Small intestine (tissue), 7 donors: ENCODE measurements around the gene ADAMTS8. TPM values are rescaled to one million over a fixed set of nuclear protein-coding genes. Genes with fewer than 3 reads are reported as not detected.

Experiments
- DNase-seq, 2 donors: peaks; one replicate each; pipeline versions ENCODE4 v3.0.0 to v3.0.0-alpha.2; 2013
- FAIRE-seq: peaks from 2 replicates; lab custom pipeline; 2012; peaks lifted over from hg19 to GRCh38; lab: Jason Lieb, UNC
- H3K27ac ChIP-seq, 3 donors: one replicate each; pipeline ENCODE4 v1.5.1; 2013; ENCODE audit warnings: low read length in 2 of 3, mild to moderate bottlenecking in 2 of 3, control low read depth in 1 of 3, inconsistent platforms in 1 of 3, low read depth in 1 of 3, moderate library complexity in 1 of 3
- H3K27me3 ChIP-seq, 3 donors: one replicate each; pipeline ENCODE4 v1.6.1; 2013; ENCODE audit warnings: low read length in 3 of 3, inconsistent platforms in 1 of 3; ENCODE audit not compliant: control insufficient read depth in 3 of 3, insufficient read depth in 3 of 3
- H3K36me3 ChIP-seq, 3 donors: one replicate each; pipeline ENCODE4 v1.6.1; 2013; ENCODE audit warnings: low read length in 3 of 3, inconsistent platforms in 1 of 3, low read depth in 1 of 3, mild to moderate bottlenecking in 1 of 3, moderate library complexity in 1 of 3; ENCODE audit not compliant: control insufficient read depth in 3 of 3, insufficient read depth in 2 of 3
- H3K4me1 ChIP-seq, 3 donors: one replicate each; pipeline ENCODE4 v1.6.1; 2013; ENCODE audit warnings: low read length in 2 of 3, inconsistent platforms in 1 of 3, low read depth in 1 of 3, mild to moderate bottlenecking in 1 of 3, moderate library complexity in 1 of 3; ENCODE audit not compliant: control insufficient read depth in 3 of 3, insufficient read depth in 2 of 3
- H3K4me3 ChIP-seq, 3 donors: one replicate each; pipeline ENCODE4 v1.5.1; 2013; ENCODE audit warnings: low read length in 3 of 3, control low read depth in 1 of 3, inconsistent platforms in 1 of 3, low read depth in 1 of 3, mild to moderate bottlenecking in 1 of 3, moderate library complexity in 1 of 3
- H3K9me3 ChIP-seq, 2 donors: one replicate each; pipeline ENCODE4 v1.6.1; 2013; ENCODE audit warnings: low read depth in 1 of 2, low read length in 1 of 2; ENCODE audit not compliant: control insufficient read depth in 2 of 2, insufficient read depth in 1 of 2
- WGBS, 3 donors: extraction: QIAGEN DNeasy Blood & Tissue Kit; methylation state at CpG; one replicate each; pipeline ENCODE4 v1.1.7; 2013; 5-methylcytosine and 5-hydroxymethylcytosine counted together
- polyA plus RNA-seq, 4 donors: library from polyadenylated mRNA; stranded (reverse) in 3 of 4; unstranded in 1 of 4; fragments of 200-250 nt in 3 of 4; fragments of 120-200 nt in 1 of 4; gene quantifications; one replicate each; pipeline versions ENCODE4 v1.2.1 to v1.2.3, GENCODE V29; 2013
- donor health status: healthy with polysubstance abuse.
- donor health status: control.
- donor health status: control.
- donor health status: Bipolar disorder and iron deficiency.
- donor health status: healthy.

The ADAMTS8 gene
- polyA plus RNA-seq, 4 donors, result 0.95 to 1.9 TPM; not detected in 2

GRCh38 chr11:130429120-130429681, 792 bp upstream of the ADAMTS8 start:
- no peak for FAIRE-seq
- Histone ChIP-seq H3K4me3 (no peak overlapping the region), H3K9me3 (no peaks in the 10 kb centered on the region), H3K27ac (no peak overlapping the region), H3K27me3 (peaks cover 15 to 57% (median 18%) of the 10 kb centered on the region in 3 donors), H3K4me1 (peaks cover 0 to 4% (median 0%) of the 10 kb centered on the region in 3 donors), H3K36me3 (no peaks in the 10 kb centered on the region)
- 43 to 57% (median 47%) methylated on average over 2 of the region's 2 CpGs for WGBS, 3 donors
- no peak for DNase-seq

DNA sequence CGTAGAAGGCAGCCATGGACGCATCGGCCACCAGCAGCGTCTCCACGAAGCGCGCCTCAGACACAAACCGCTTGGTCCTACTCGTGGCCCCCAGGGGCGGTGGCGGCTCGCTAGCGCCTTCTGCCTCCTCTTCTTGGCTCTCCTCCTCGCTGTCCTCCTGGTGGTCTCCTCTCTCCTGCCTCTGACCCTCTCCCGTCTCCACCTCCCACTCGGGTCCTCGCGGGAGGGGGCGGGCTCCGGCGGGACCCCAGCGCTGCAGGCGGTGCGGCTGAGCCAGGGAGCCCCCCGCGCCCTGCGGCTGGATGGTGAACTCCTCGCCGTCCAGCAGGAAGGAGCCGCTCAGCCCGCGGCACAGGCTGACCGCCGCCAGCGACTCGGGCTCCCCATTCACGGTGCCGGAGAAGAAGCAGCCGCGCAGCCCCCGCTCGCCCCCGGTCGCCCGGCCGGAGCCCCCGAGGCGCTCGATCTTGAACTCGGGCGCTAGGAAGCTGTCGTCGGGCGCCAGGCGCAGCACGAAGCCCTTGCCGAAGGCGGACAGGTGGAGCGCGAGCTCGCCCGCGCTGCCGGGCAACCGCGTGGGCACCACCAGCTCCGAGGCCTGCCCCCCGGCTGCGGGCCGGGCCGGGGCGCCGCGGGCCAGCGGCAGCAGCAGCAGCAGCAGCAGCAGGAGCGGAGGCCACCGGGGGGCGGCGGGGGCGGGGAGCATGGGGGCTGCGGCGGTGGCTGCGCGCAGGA, 661 bp downstream of the ADAMTS8 start:
- Histone ChIP-seq H3K4me1 (peaks cover 0 to 4% (median 0%) of the 10 kb centered on the region in 3 donors), H3K27ac (no peak overlapping the region), H3K4me3 (peak overlapping the region in 2 of 3 donors; percentile 19 to 40), H3K27me3 (peaks cover 15 to 67% (median 18%) of the 10 kb centered on the region in 3 donors), H3K36me3 (no peaks in the 10 kb centered on the region), H3K9me3 (no peaks in the 10 kb centered on the region)
- FAIRE-seq (no peak), DNase-seq (peak in 1 of 2 donors; percentile 45)
- 1 to 3% (median 1%) methylated on average over 72 to 84 of the region's 84 CpGs for WGBS, 3 donors

DNA sequence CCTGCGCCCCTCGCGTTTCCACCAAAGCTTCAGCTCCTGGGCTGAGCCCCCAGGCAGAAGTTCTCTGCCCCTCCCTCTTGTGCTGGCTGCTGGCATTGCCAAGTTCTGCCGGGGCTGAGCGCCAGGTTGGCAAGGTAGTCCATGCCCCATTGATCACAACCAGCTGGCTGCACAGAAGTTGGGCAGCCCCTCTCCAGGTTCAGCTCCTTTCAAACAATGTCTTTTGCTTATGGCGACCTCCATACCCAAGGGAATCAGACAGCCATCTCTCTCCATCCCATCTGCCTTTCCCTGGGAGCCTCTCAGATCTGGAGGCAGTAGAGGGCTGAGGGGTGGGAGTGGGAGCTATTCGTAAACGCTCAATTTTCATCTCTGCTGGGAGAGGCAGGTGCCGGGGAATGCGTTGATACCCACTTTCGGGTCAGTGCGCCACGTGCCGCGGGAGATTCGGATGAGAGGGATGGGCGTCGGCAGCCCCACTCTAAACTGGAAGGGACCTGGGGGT, 1.5 kb downstream of the ADAMTS8 start:
- no peak for DNase-seq
- Histone ChIP-seq H3K4me1 (peaks cover 0 to 4% (median 0%) of the 10 kb centered on the region in 3 donors), H3K27me3 (peaks cover 15 to 67% (median 18%) of the 10 kb centered on the region in 3 donors), H3K36me3 (no peaks in the 10 kb centered on the region), H3K9me3 (no peaks in the 10 kb centered on the region), H3K4me3 (peak overlapping the region in 1 of 3 donors; percentile 19), H3K27ac (no peak overlapping the region)
- no peak for FAIRE-seq
- 22 to 40% (median 25%) methylated on average over 18 of the region's 18 CpGs for WGBS, 3 donors

DNA sequence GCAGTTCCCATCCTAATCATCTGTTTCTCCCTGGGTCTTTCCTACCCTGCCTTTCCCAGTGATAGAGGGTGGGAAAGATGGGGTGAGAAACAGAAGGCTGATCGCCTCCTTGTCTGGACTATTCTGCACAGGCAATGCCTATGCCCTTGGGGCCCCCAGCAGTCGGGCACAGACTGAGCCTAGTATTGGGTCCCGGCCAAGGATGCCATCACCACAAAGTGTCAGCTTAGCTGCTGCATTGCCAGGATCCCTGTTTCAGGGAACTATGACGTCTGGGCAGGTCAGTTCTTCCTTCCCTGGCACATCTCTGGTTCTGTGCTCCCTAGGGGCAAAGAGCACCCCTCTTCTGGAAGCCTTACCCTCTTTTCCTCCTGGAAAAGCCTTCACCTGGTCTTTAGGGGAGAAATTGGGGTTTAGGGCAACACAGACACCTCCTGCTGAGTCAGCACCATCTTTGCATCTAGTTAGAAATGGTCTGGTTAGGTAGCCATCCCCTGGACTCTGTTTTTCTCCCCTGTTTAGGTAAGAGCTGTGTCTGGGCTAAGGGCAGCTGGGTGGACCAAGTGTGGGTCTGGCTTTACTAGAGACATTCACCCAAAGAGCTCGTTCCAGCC, 2.1 kb downstream of the ADAMTS8 start:
- H3K27ac ChIP-seq, result no peak overlapping the region
- H3K36me3 ChIP-seq, result no peaks in the 10 kb centered on the region
- no peak for FAIRE-seq
- no peak for DNase-seq
- H3K9me3 ChIP-seq, result no peaks in the 10 kb centered on the region
- H3K4me1 ChIP-seq, result peaks cover 0 to 4% (median 0%) of the 10 kb centered on the region in 3 donors
- 44 to 64% (median 49%) methylated on average over 5 of the region's 5 CpGs for WGBS, 3 donors
- H3K27me3 ChIP-seq, result peaks cover 15 to 67% (median 18%) of the 10 kb centered on the region in 3 donors
- peak overlapping the region in 1 of 3 donors; percentile 19 for H3K4me3 ChIP-seq

DNA sequence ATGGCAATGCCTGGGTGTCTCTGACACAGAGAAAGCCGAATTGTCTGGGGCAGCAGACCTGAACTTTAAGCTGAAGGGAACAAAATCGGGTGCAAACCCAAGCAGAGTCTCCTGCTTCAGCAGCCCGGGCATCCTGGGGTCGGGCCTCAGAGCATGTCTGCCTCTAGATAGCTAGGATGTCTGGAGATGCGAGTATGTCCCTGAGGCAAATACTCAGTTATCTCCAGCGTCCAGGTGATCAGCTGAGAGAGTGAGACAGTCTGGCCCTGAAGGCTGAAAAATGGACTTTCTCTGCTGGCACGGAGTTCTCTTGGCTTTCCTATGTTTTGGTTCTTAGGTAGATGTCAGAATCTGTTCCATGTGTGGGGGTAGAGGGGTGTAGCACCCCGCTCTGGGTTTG, 3.3 kb downstream of the ADAMTS8 start:
- 60 to 77% (median 70%) methylated on average over 8 of the region's 8 CpGs for WGBS, 3 donors
- DNase-seq (no peak), FAIRE-seq (no peak)
- Histone ChIP-seq H3K4me1 (peaks cover 0 to 4% (median 0%) of the 10 kb centered on the region in 3 donors), H3K9me3 (no peaks in the 10 kb centered on the region), H3K27me3 (peaks cover 15 to 66% (median 18%) of the 10 kb centered on the region in 3 donors), H3K36me3 (no peaks in the 10 kb centered on the region), H3K4me3 (no peak overlapping the region), H3K27ac (no peak overlapping the region)

- no peaks in the 10 kb centered on the region for H3K9me3 ChIP-seq
- H3K4me3 ChIP-seq, result no peak overlapping the region
- 84 to 90% (median 86%) methylated on average over 14 of the region's 14 CpGs for WGBS, 3 donors
- peaks cover 15 to 61% (median 17%) of the 10 kb centered on the region in 3 donors for H3K27me3 ChIP-seq
- no peak for FAIRE-seq
- H3K27ac ChIP-seq, result no peak overlapping the region
- H3K4me1 ChIP-seq, result peaks cover 0 to 4% (median 0%) of the 10 kb centered on the region in 3 donors
- no peaks in the 10 kb centered on the region for H3K36me3 ChIP-seq
- no peak for DNase-seq
Observed at GRCh38 chr11:130424613-130425140, 3.7 kb downstream of the ADAMTS8 start.

- DNase-seq (no peak), FAIRE-seq (no peak)
- peaks cover 12 to 51% (median 12%) of the 10 kb centered on the region in 3 donors for H3K27me3 ChIP-seq
Observed at GRCh38 chr11:130423541-130424142, 4.8 kb downstream of the ADAMTS8 start.

More at GRCh38 chr11:130423541-130424142, 4.8 kb downstream of the ADAMTS8 start:
- Histone ChIP-seq H3K4me1 (peaks cover 0 to 4% (median 0%) of the 10 kb centered on the region in 3 donors), H3K9me3 (no peaks in the 10 kb centered on the region), H3K27ac (no peak overlapping the region), H3K4me3 (no peak overlapping the region), H3K36me3 (no peaks in the 10 kb centered on the region)
- WGBS, 3 donors, result 85 to 88% (median 87%) methylated on average over 16 of the region's 16 CpGs
